OCI-LY7 (cell line): ENCODE results near the gene ALPK3. TPM values are rescaled to one million over a fixed set of nuclear protein-coding genes. Genes with fewer than 3 reads are reported as not detected.

Experiments
- BruUV-seq: library from RNA; stranded (reverse); fragments of 400-500 nt; replicated peaks from 2 replicates; lab custom pipeline; 2021; lab: Mats Ljungman, UMichigan
- CTCF ChIA-PET: fragments of 300-600 bp; sonication (Branson Sonifier 250); formaldehyde crosslinking; loops from one replicate; lab custom pipeline; 2022; ENCODE audit warnings: antibody characterized with exemption; ENCODE audit not compliant: unreplicated experiment; lab: Charles Lee
- POLR2A ChIA-PET: fragments of 300-600 bp; sonication (Branson Sonifier 250); formaldehyde crosslinking; loops from one replicate; lab custom pipeline; 2022; ENCODE audit warnings: antibody characterized with exemption; lab: Charles Lee
- DNase-seq: peaks from one replicate; pipeline ENCODE4 v3.0.0-alpha.2; 2015; ENCODE audit warnings: low spot score
- H2AFZ ChIP-seq: fragments of 200-600 bp; sonication (generic), shearing (Covaris generic); 2 replicates; pipeline ENCODE4 v1.6.1; 2014; ENCODE audit warnings: mild to moderate bottlenecking, antibody characterized with exemption, low read length, moderate library complexity
- H3K27ac ChIP-seq: fragments of 200-600 bp; sonication (generic); 2 replicates; pipeline ENCODE4 v1.5.1; 2014; ENCODE audit warnings: mixed run types, low read depth, mild to moderate bottlenecking, moderate library complexity, low read length, inconsistent platforms; ENCODE audit not compliant: poor library complexity, severe bottlenecking
- H3K36me3 ChIP-seq: fragments of 200-600 bp; sonication (generic); 2 replicates; pipeline ENCODE4 v1.6.1; 2014; ENCODE audit warnings: mild to moderate bottlenecking, antibody characterized with exemption, low read length, moderate library complexity, mixed read lengths; ENCODE audit not compliant: insufficient read depth
- H3K4me1 ChIP-seq: fragments of 200-600 bp; sonication (generic); 2 replicates; pipeline ENCODE4 v1.5.1; 2014; ENCODE audit warnings: mild to moderate bottlenecking, low read length; ENCODE audit not compliant: insufficient read depth, poor library complexity, severe bottlenecking
- H3K4me2 ChIP-seq: fragments of 200-600 bp; sonication (generic); 2 replicates; pipeline ENCODE4 v1.6.1; 2014; ENCODE audit warnings: mild to moderate bottlenecking, low read length
- H3K4me3 ChIP-seq: fragments of 200-600 bp; sonication (generic); 2 replicates; pipeline ENCODE4 v1.5.1; 2014; ENCODE audit warnings: mild to moderate bottlenecking, low read depth, low read length; ENCODE audit not compliant: poor library complexity, severe bottlenecking
- H3K79me2 ChIP-seq: fragments of 200-600 bp; sonication (generic); 2 replicates; pipeline ENCODE4 v1.6.1; 2016; ENCODE audit warnings: low read depth, mild to moderate bottlenecking, low read length, moderate library complexity, mixed read lengths; ENCODE audit not compliant: insufficient read depth
- H3K9me2 ChIP-seq: fragments of 200-600 bp; sonication (generic); 2 replicates; pipeline ENCODE4 v1.6.1; 2016; ENCODE audit warnings: mild to moderate bottlenecking, low read length, mixed read lengths; ENCODE audit not compliant: insufficient read depth
- H3K9me3 ChIP-seq: fragments of 200-600 bp; sonication (generic); 2 replicates; pipeline ENCODE4 v1.6.1; 2014; ENCODE audit warnings: mild to moderate bottlenecking, mixed run types, low read length, mixed read lengths
- H4K20me1 ChIP-seq: fragments of 200-600 bp; sonication (generic); 2 replicates; pipeline ENCODE4 v1.6.1; 2014; ENCODE audit warnings: mild to moderate bottlenecking, antibody characterized with exemption, low read length, moderate library complexity, mixed read lengths; ENCODE audit not compliant: insufficient read depth
- CTCF ChIP-seq: fragments of 200-600 bp; sonication (generic); conservative IDR thresholded peaks from 2 replicates; pipeline ENCODE4 v1.5.1; 2014; ENCODE audit warnings: mild to moderate bottlenecking, antibody characterized with exemption, low read length, moderate library complexity, mixed read lengths
- EZH2phosphoT487 ChIP-seq: fragments of 200-600 bp; sonication (generic); IDR thresholded peaks from 2 replicates; pipeline ENCODE4 v1.6.1; 2018; ENCODE audit warnings: low read depth, borderline replicate concordance, mild to moderate bottlenecking, mixed run types, antibody characterized with exemption, low read length, moderate library complexity, mixed read lengths
- intact Hi-C: fragments of 100-400 bp; cut with micrococcal nuclease; formaldehyde crosslinking; loops from one replicate; pipeline ENCODE4 v1.10.0; 2022; ENCODE audit not compliant: unreplicated experiment
- total RNA-seq, 2 experiments: library from RNA; depleted of rRNA in 1 of 2; stranded (reverse); fragments of >200 nt in 1 of 2; shearing (Covaris generic) in 1 of 2; gene quantifications; 2 replicates each; pipeline ENCODE4 v1.2.3, GENCODE V29; 2014 to 2022

ALPK3 gene
- total RNA-seq, 2 experiments from 2014 or later: 0.16 to 0.23 TPM

- H3K4me1 ChIP-seq: no peaks in the 10 kb centered on the region
- no peak overlapping the region for H2AFZ ChIP-seq
- ChIA-PET POLR2A (no interaction called here), CTCF (no interaction called here)
- no peaks in the 10 kb centered on the region for H3K79me2 ChIP-seq
- intact Hi-C loops: no loop called here
- no peak overlapping the region for H3K4me3 ChIP-seq
- H3K4me2 ChIP-seq: no peak overlapping the region
- no TSS peak for BruUV-seq
- H3K36me3 ChIP-seq: no peaks in the 10 kb centered on the region
- H3K9me3 ChIP-seq: no peaks in the 10 kb centered on the region
- H3K27ac ChIP-seq: no peak overlapping the region
- no peak for TF ChIP-seq EZH2phosphoT487
- TF ChIP-seq CTCF: no peak
- H4K20me1 ChIP-seq: no peaks in the 10 kb centered on the region
- H3K9me2 ChIP-seq: no peaks in the 10 kb centered on the region
- DNase-seq: no peak
Measured at GRCh38 chr15:84855765-84856164, 38.6 kb downstream of the ALPK3 start.

- intact Hi-C loops: no loop called here
- TF ChIP-seq CTCF (no peak), EZH2phosphoT487 (no peak)
- Histone ChIP-seq H3K4me3 (no peak overlapping the region), H3K79me2 (no peaks in the 10 kb centered on the region), H3K9me2 (no peaks in the 10 kb centered on the region), H3K9me3 (no peaks in the 10 kb centered on the region), H3K27ac (no peak overlapping the region), H3K4me2 (no peak overlapping the region), H3K36me3 (no peaks in the 10 kb centered on the region), H3K4me1 (no peaks in the 10 kb centered on the region), H2AFZ (no peak overlapping the region), H4K20me1 (no peaks in the 10 kb centered on the region)
- CTCF ChIA-PET: no interaction called here
- no TSS peak for BruUV-seq
- POLR2A ChIA-PET: no interaction called here
- no peak for DNase-seq
Measured at GRCh38 chr15:84856731-84857417, 39.7 kb downstream of the ALPK3 start.

- intact Hi-C loops: no loop called here
- Histone ChIP-seq H4K20me1 (no peaks in the 10 kb centered on the region), H3K4me2 (no peak overlapping the region), H2AFZ (no peak overlapping the region), H3K9me3 (no peaks in the 10 kb centered on the region), H3K27ac (no peak overlapping the region), H3K36me3 (no peaks in the 10 kb centered on the region), H3K79me2 (no peaks in the 10 kb centered on the region), H3K4me3 (no peak overlapping the region), H3K9me2 (no peaks in the 10 kb centered on the region), H3K4me1 (no peaks in the 10 kb centered on the region)
- TF ChIP-seq EZH2phosphoT487 (no peak), CTCF (no peak)
- ChIA-PET CTCF (no interaction called here), POLR2A (no interaction called here)
- no TSS peak for BruUV-seq
- no peak for DNase-seq
Measured at GRCh38 chr15:84857418-84858004, 40.4 kb downstream of the ALPK3 start.
